H1 (cell line): ENCODE measurements around the gene RNF220. TPM values are rescaled to one million over a fixed set of nuclear protein-coding genes. Genes with fewer than 3 reads are reported as not detected.

ENCODE experiments used
- FOSL1 ChIP-seq: IDR thresholded peaks from 2 replicates; pipeline ENCODE4 v1.6.1; 2011; ENCODE audit warnings: mild to moderate bottlenecking, low read depth, low read length, moderate library complexity; ENCODE audit not compliant: insufficient read depth
- YY1 ChIP-seq: IDR thresholded peaks from 2 replicates; pipeline ENCODE4 v1.6.1; 2011; ENCODE audit warnings: low read depth, mild to moderate bottlenecking, low read length
- polyA plus RNA-seq, 7 experiments: library from polyadenylated mRNA; depleted of rRNA in 3 of 7; stranded (reverse) in 5 of 7; unstranded in 2 of 7; fragments of >200 nt in 5 of 7; fragments of 200-250 nt in 2 of 7; gene quantifications; 1 replicate in 5 of 7; 2 replicates in 1 of 7; 4 replicates in 1 of 7; pipeline versions ENCODE4 v1.2.1 to v1.2.3, GENCODE V29; 2011 to 2013; ENCODE audit warnings: missing spikeins in 2 of 7, mixed read lengths in 2 of 7
- total RNA-seq: library from RNA; stranded (reverse); fragmentation: NEBNext Ultra II Directional; extraction: Animal tissue kit (Norgen Biotek cat#: 25700); gene quantifications from 2 replicates; pipeline ENCODE4 v1.2.1, GENCODE V29; 2021
- TF ChIP-seq, protein P1 (sequence below): fragments of 300-600 bp; sonication (generic); IDR thresholded peaks from 2 replicates; pipeline ENCODE4 v1.7.1; 2012; ENCODE audit warnings: low read length, moderate library complexity, mild to moderate bottlenecking, inconsistent platforms; ENCODE audit not compliant: insufficient replicate concordance

Gene RNF220
- total and polyA plus RNA-seq, 2 of the 8 experiments (the other 6 are each of a cell fraction or from before 2014, with no cell fraction given) = 123 to 160 TPM

DNA sequence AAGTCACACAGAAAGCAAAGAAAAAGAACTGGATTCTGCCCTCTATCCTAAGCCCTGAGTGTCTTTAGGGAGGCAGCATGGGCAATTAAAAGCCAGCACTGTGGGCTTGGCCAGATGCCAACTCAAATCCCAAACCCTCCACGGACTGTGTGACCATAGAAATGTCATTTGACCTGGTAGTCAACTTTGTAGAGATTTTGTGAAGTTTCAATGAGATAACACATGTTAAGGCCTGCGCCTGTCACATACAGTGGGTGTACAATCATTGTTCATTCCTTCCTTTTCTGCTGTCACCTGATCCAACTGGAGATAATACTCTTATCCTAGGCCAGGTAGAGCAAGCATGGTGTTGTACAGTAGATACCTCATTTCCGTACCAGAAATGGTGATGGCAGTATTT lies 215.0 kb downstream of the RNF220 start (continued):
- no peak for TF ChIP-seq YY1
- TF ChIP-seq, protein P1, sequence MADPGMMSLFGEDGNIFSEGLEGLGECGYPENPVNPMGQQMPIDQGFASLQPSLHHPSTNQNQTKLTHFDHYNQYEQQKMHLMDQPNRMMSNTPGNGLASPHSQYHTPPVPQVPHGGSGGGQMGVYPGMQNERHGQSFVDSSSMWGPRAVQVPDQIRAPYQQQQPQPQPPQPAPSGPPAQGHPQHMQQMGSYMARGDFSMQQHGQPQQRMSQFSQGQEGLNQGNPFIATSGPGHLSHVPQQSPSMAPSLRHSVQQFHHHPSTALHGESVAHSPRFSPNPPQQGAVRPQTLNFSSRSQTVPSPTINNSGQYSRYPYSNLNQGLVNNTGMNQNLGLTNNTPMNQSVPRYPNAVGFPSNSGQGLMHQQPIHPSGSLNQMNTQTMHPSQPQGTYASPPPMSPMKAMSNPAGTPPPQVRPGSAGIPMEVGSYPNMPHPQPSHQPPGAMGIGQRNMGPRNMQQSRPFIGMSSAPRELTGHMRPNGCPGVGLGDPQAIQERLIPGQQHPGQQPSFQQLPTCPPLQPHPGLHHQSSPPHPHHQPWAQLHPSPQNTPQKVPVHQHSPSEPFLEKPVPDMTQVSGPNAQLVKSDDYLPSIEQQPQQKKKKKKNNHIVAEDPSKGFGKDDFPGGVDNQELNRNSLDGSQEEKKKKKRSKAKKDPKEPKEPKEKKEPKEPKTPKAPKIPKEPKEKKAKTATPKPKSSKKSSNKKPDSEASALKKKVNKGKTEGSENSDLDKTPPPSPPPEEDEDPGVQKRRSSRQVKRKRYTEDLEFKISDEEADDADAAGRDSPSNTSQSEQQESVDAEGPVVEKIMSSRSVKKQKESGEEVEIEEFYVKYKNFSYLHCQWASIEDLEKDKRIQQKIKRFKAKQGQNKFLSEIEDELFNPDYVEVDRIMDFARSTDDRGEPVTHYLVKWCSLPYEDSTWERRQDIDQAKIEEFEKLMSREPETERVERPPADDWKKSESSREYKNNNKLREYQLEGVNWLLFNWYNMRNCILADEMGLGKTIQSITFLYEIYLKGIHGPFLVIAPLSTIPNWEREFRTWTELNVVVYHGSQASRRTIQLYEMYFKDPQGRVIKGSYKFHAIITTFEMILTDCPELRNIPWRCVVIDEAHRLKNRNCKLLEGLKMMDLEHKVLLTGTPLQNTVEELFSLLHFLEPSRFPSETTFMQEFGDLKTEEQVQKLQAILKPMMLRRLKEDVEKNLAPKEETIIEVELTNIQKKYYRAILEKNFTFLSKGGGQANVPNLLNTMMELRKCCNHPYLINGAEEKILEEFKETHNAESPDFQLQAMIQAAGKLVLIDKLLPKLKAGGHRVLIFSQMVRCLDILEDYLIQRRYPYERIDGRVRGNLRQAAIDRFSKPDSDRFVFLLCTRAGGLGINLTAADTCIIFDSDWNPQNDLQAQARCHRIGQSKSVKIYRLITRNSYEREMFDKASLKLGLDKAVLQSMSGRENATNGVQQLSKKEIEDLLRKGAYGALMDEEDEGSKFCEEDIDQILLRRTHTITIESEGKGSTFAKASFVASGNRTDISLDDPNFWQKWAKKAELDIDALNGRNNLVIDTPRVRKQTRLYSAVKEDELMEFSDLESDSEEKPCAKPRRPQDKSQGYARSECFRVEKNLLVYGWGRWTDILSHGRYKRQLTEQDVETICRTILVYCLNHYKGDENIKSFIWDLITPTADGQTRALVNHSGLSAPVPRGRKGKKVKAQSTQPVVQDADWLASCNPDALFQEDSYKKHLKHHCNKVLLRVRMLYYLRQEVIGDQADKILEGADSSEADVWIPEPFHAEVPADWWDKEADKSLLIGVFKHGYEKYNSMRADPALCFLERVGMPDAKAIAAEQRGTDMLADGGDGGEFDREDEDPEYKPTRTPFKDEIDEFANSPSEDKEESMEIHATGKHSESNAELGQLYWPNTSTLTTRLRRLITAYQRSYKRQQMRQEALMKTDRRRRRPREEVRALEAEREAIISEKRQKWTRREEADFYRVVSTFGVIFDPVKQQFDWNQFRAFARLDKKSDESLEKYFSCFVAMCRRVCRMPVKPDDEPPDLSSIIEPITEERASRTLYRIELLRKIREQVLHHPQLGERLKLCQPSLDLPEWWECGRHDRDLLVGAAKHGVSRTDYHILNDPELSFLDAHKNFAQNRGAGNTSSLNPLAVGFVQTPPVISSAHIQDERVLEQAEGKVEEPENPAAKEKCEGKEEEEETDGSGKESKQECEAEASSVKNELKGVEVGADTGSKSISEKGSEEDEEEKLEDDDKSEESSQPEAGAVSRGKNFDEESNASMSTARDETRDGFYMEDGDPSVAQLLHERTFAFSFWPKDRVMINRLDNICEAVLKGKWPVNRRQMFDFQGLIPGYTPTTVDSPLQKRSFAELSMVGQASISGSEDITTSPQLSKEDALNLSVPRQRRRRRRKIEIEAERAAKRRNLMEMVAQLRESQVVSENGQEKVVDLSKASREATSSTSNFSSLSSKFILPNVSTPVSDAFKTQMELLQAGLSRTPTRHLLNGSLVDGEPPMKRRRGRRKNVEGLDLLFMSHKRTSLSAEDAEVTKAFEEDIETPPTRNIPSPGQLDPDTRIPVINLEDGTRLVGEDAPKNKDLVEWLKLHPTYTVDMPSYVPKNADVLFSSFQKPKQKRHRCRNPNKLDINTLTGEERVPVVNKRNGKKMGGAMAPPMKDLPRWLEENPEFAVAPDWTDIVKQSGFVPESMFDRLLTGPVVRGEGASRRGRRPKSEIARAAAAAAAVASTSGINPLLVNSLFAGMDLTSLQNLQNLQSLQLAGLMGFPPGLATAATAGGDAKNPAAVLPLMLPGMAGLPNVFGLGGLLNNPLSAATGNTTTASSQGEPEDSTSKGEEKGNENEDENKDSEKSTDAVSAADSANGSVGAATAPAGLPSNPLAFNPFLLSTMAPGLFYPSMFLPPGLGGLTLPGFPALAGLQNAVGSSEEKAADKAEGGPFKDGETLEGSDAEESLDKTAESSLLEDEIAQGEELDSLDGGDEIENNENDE = no peak
- TF ChIP-seq FOSL1 = no peak
